SK-N-SH (cell line): ENCODE measurements around the gene CERS6. TPM values are rescaled to one million over a fixed set of nuclear protein-coding genes. Genes with fewer than 3 reads are reported as not detected.

Source experiments
- CTCF ChIA-PET: fragments of 300-600, 350-600 bp; formaldehyde crosslinking; extraction: SDS; loops from one replicate; lab custom pipeline; 2021; lab: Yijun Ruan, JAX
- POLR2A ChIA-PET: fragments of 350-600 bp; sonication (Branson Sonifier 250); formaldehyde crosslinking; extraction: SDS; loops from one replicate; lab custom pipeline; 2020; ENCODE audit warnings: antibody characterized with exemption, inconsistent platforms; lab: Yijun Ruan, JAX
- DNase-seq: peaks from one replicate; pipeline ENCODE4 v3.0.0; 2012
- H2AFZ ChIP-seq: fragments of 200-600 bp; sonication (generic); 2 replicates; pipeline ENCODE4 v1.8.1; 2016; ENCODE audit warnings: antibody characterized with exemption, mild to moderate bottlenecking, low read depth
- H3F3A ChIP-seq: fragments of 200-600 bp; sonication (generic); replicated peaks from 2 replicates; pipeline ENCODE3; 2016; ENCODE audit warnings: antibody characterized with exemption, mild to moderate bottlenecking; ENCODE audit not compliant: insufficient read depth
- H3K27ac ChIP-seq, 2 experiments: fragments of 200-500 bp in 1 of 2; fragments of 200-600 bp in 1 of 2; sonication (Bioruptor generic) in 1 of 2; sonication (generic), shearing (Covaris generic) in 1 of 2; 2 replicates each; pipeline versions ENCODE4 v1.5.1 to v1.6.1; 2014 to 2016; ENCODE audit warnings: low read depth in 2 of 2, inconsistent platforms in 1 of 2, low read length in 1 of 2, mild to moderate bottlenecking in 1 of 2, mixed read lengths in 1 of 2
- H3K27me3 ChIP-seq: fragments of 200-600 bp; sonication (generic), shearing (Covaris generic); 2 replicates; pipeline ENCODE4 v1.6.1; 2016; ENCODE audit warnings: mixed run types; ENCODE audit not compliant: insufficient read depth
- H3K36me3 ChIP-seq, 2 experiments: fragments of 200-500 bp in 1 of 2; fragments of 200-600 bp in 1 of 2; sonication (Bioruptor generic) in 1 of 2; sonication (generic) in 1 of 2; replicated peaks in 1 of 2; 2 replicates each; pipeline versions ENCODE3 to v1.5.1; 2014 to 2016; ENCODE audit warnings: low read length in 1 of 2, mild to moderate bottlenecking in 1 of 2; ENCODE audit not compliant: insufficient read depth in 2 of 2, control insufficient read depth in 1 of 2
- H3K4me1 ChIP-seq, 2 experiments: fragments of 200-500 bp in 1 of 2; fragments of 200-600 bp in 1 of 2; sonication (Bioruptor generic) in 1 of 2; sonication (generic), shearing (Covaris generic) in 1 of 2; 2 replicates each; pipeline versions ENCODE4 v1.5.1 to v1.6.1; 2014 to 2016; ENCODE audit warnings: low read depth in 1 of 2, low read length in 1 of 2, mixed run types in 1 of 2; ENCODE audit not compliant: insufficient read depth in 2 of 2, control insufficient read depth in 1 of 2
- H3K4me2 ChIP-seq: fragments of 200-600 bp; sonication (generic), shearing (Covaris generic); 2 replicates; pipeline ENCODE4 v1.6.1; 2017; ENCODE audit warnings: mixed run types
- H3K4me3 ChIP-seq, 2 experiments: fragments of 200-500 bp in 1 of 2; fragments of 200-600 bp in 1 of 2; sonication (Bioruptor generic) in 1 of 2; sonication (generic), shearing (Covaris generic) in 1 of 2; 2 replicates each; pipeline versions ENCODE4 v1.5.1 to v1.8.1; 2014 to 2016; ENCODE audit warnings: low read depth in 2 of 2, inconsistent platforms in 1 of 2, low read length in 1 of 2, mild to moderate bottlenecking in 1 of 2, mixed read lengths in 1 of 2, moderate library complexity in 1 of 2
- H3K79me2 ChIP-seq: fragments of 200-600 bp; sonication (generic); 2 replicates; pipeline ENCODE4 v1.8.1; 2017; ENCODE audit warnings: mild to moderate bottlenecking; ENCODE audit not compliant: insufficient read depth
- H3K9ac ChIP-seq: fragments of 200-600 bp; sonication (generic); 2 replicates; pipeline ENCODE4 v1.6.1; 2017; ENCODE audit warnings: mixed run types
- H3K9me2 ChIP-seq: fragments of 200-600 bp; sonication (generic); 2 replicates; pipeline ENCODE4 v1.6.1; 2017; ENCODE audit warnings: mixed run types
- H3K9me3 ChIP-seq: fragments of 200-600 bp; sonication (generic); 2 replicates; pipeline ENCODE4 v1.6.1; 2017; ENCODE audit warnings: mixed run types, mild to moderate bottlenecking, moderate library complexity
- H4K20me1 ChIP-seq: fragments of 200-600 bp; sonication (generic); 2 replicates; pipeline ENCODE4 v1.6.1; 2017; ENCODE audit warnings: mild to moderate bottlenecking, mixed run types; ENCODE audit not compliant: insufficient read depth
- CTCF ChIP-seq: fragments of 200-600 bp; sonication (generic); IDR thresholded peaks from 2 replicates; pipeline ENCODE4 v1.6.1; 2017; ENCODE audit warnings: antibody characterized with exemption, mild to moderate bottlenecking, moderate library complexity
- EZH2phosphoT487 ChIP-seq: fragments of 200-600 bp; sonication (generic); IDR thresholded peaks from 2 replicates; pipeline ENCODE4 v1.6.1; 2017; ENCODE audit warnings: low read depth, mixed run types, mild to moderate bottlenecking, antibody characterized with exemption, moderate library complexity, borderline replicate concordance
- FOXM1 ChIP-seq: IDR thresholded peaks from 2 replicates; pipeline ENCODE4 v1.4.0; 2012; ENCODE audit warnings: low read depth, mild to moderate bottlenecking
- GABPA ChIP-seq: IDR thresholded peaks from 2 replicates; pipeline ENCODE4 v1.4.0; 2012; ENCODE audit warnings: low read depth, mild to moderate bottlenecking
- GATA2 ChIP-seq: sonication (generic); formaldehyde crosslinking; IDR thresholded peaks from 2 replicates; pipeline ENCODE4 v1.5.0; 2020; ENCODE audit warnings: mild to moderate bottlenecking, missing genetic modification reagents
- MAX ChIP-seq: IDR thresholded peaks from 2 replicates; pipeline ENCODE4 v1.4.0; 2012; ENCODE audit warnings: low read depth
- NFIC ChIP-seq: IDR thresholded peaks from 2 replicates; pipeline ENCODE4 v1.4.0; 2012; ENCODE audit warnings: borderline replicate concordance
- PBX3 ChIP-seq: IDR thresholded peaks from 2 replicates; pipeline ENCODE4; 2012
- TCF12 ChIP-seq: IDR thresholded peaks from 2 replicates; pipeline ENCODE4 v1.4.0; 2012
- USF2 ChIP-seq: fragments of 150-350 bp; IDR thresholded peaks from 2 replicates; pipeline ENCODE4 v1.6.1; 2017; ENCODE audit warnings: antibody characterized with exemption, low read length, low read depth, borderline replicate concordance
- YY1 ChIP-seq: IDR thresholded peaks from 2 replicates; pipeline ENCODE4 v1.4.0; 2012; ENCODE audit warnings: low read depth, mild to moderate bottlenecking
- WGBS: methylation state at CpG from one replicate; pipeline ENCODE4 v1.1.6; 2017; ENCODE audit warnings: low lambda C conversion rate; 5-methylcytosine and 5-hydroxymethylcytosine counted together
- polyA plus RNA-seq, 3 experiments: library from polyadenylated mRNA; depleted of rRNA; stranded (reverse); fragments of >200 nt; gene quantifications; 2 replicates each; pipeline ENCODE4 v1.2.3, GENCODE V29; 2012

Gene CERS6
- polyA plus RNA-seq, 1 of the 3 experiments (the other 2 are of a cell fraction) = 1.8 TPM

- Histone ChIP-seq H3K36me3 (no peaks in the 10 kb centered on the region), H3K9ac (no peak overlapping the region), H3K27me3 (no peaks in the 10 kb centered on the region), H4K20me1 (no peaks in the 10 kb centered on the region), H3K4me3 (no peak overlapping the region), H3K79me2 (no peaks in the 10 kb centered on the region), H3F3A (no peaks in the 10 kb centered on the region), H3K4me2 (no peak overlapping the region), H3K27ac (no peak overlapping the region), H3K9me2 (no peaks in the 10 kb centered on the region), H3K9me3 (no peaks in the 10 kb centered on the region), H3K4me1 (peaks cover 3 to 6% of the 10 kb centered on the region in 2 experiments; a peak in 3 of 4 replicates), H2AFZ (no peak overlapping the region)
- TF ChIP-seq USF2 (no peak), MAX (no peak), GABPA (no peak), PBX3 (no peak), YY1 (no peak), EZH2phosphoT487 (no peak), FOXM1 (no peak), TCF12 (no peak), NFIC (no peak), CTCF (no peak), GATA2 (CRISPR knock-in tag) (no peak)
- 86% methylated on average over 4 of the region's 4 CpGs for WGBS
- DNase-seq = no peak
- ChIA-PET CTCF (interaction anchor here (0.9 to 2.3 kb wide), 4 partner anchors 10 to 80 kb away, joined by 3 to 5 read pairs (median 4); no protein-coding TSS in a partner anchor), POLR2A (no interaction called here)
Observed at GRCh38 chr2:168658706-168659105, 202.6 kb downstream of the CERS6 start.

GRCh38 chr2:168660870-168661862 is 205.1 kb downstream of the CERS6 start:
- H3K4me1 ChIP-seq = peaks cover 2 to 6% of the 10 kb centered on the region in 2 experiments; a peak in 2 of 4 replicates
- WGBS = 83% methylated on average over 9 of the region's 9 CpGs
- H3K9ac ChIP-seq = no peak overlapping the region
- no peaks in the 10 kb centered on the region for H3K36me3 ChIP-seq
- H3F3A ChIP-seq = no peaks in the 10 kb centered on the region
- H3K27ac ChIP-seq = no peak overlapping the region
- TF ChIP-seq PBX3 = no peak
- CTCF ChIA-PET = interaction anchor here (1.7 kb wide), 1 partner anchor 14 kb away, joined by 3 read pairs; no protein-coding TSS in a partner anchor
- H2AFZ ChIP-seq = no peak overlapping the region
- no peaks in the 10 kb centered on the region for H3K9me3 ChIP-seq
- no peak overlapping the region for H3K4me2 ChIP-seq
- H4K20me1 ChIP-seq = no peaks in the 10 kb centered on the region
- POLR2A ChIA-PET = no interaction called here
- H3K4me3 ChIP-seq = no peak overlapping the region
- no peaks in the 10 kb centered on the region for H3K27me3 ChIP-seq
- H3K79me2 ChIP-seq = no peaks in the 10 kb centered on the region
- no peaks in the 10 kb centered on the region for H3K9me2 ChIP-seq
- peak; percentile 31 for DNase-seq
